Glutamatergic neuron (in vitro differentiated cells): ENCODE data around the gene PEAK1. TPM values are rescaled to one million over a fixed set of nuclear protein-coding genes. Genes with fewer than 3 reads are reported as not detected.

ENCODE experiments used
- DNase-seq: peaks from one replicate; pipeline ENCODE4 v3.0.0; 2022
- H3K27ac Mint-ChIP-seq: one replicate; pipeline ENCODE4 v1.8.0; 2020; ENCODE audit warnings: mild to moderate bottlenecking, mixed read lengths, inconsistent platforms; ENCODE audit not compliant: unreplicated experiment
- H3K27me3 Mint-ChIP-seq: one replicate; pipeline ENCODE4 v1.8.0; 2020; ENCODE audit warnings: mild to moderate bottlenecking, moderate library complexity, mixed read lengths, inconsistent platforms; ENCODE audit not compliant: unreplicated experiment
- H3K36me3 Mint-ChIP-seq: one replicate; pipeline ENCODE4 v1.8.0; 2020; ENCODE audit warnings: mild to moderate bottlenecking, mixed read lengths, inconsistent platforms; ENCODE audit not compliant: unreplicated experiment
- H3K4me1 Mint-ChIP-seq: one replicate; pipeline ENCODE4 v1.8.0; 2020; ENCODE audit warnings: mild to moderate bottlenecking, low read depth, mixed read lengths, inconsistent platforms; ENCODE audit not compliant: unreplicated experiment
- H3K4me3 Mint-ChIP-seq: one replicate; pipeline ENCODE4 v1.8.0; 2020; ENCODE audit warnings: mild to moderate bottlenecking, mixed read lengths, inconsistent platforms; ENCODE audit not compliant: unreplicated experiment
- H3K9me3 Mint-ChIP-seq: one replicate; pipeline ENCODE4 v1.8.0; 2020; ENCODE audit warnings: mild to moderate bottlenecking, moderate library complexity, mixed read lengths, inconsistent platforms; ENCODE audit not compliant: unreplicated experiment
- total RNA-seq: library from RNA; stranded (reverse); fragmentation: NEBNext Ultra II Directional; extraction: Animal tissue kit (Norgen Biotek cat#: 25700); gene quantifications from one replicate; pipeline ENCODE4 v1.2.1, GENCODE V29; 2021; ENCODE audit not compliant: unreplicated experiment
- TF ChIP-seq, protein P1 (sequence below): fragments of 200-600 bp; sonication (generic); IDR thresholded peaks from one replicate; pipeline ENCODE4 v1.5.0; 2021; ENCODE audit not compliant: partially characterized antibody, unreplicated experiment

PEAK1 gene
- total RNA-seq, 1 donor from 2014 or later = 110 TPM

DNA sequence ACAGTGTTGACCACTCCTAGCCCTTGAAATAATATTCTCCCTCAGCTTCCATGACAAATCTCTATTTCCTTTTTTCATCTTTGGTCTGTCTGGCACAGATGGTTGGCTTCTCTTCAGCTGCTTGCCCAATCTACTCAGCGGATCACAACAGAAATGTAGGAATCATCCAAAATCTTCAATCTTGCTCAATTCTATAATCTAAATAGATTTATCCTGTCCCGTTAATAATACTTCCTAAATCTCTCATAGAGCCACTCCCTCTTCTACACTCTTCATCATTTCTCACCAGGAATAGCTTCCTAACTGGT is 3.8 kb downstream of the PEAK1 start:
- TF ChIP-seq, protein P1, sequence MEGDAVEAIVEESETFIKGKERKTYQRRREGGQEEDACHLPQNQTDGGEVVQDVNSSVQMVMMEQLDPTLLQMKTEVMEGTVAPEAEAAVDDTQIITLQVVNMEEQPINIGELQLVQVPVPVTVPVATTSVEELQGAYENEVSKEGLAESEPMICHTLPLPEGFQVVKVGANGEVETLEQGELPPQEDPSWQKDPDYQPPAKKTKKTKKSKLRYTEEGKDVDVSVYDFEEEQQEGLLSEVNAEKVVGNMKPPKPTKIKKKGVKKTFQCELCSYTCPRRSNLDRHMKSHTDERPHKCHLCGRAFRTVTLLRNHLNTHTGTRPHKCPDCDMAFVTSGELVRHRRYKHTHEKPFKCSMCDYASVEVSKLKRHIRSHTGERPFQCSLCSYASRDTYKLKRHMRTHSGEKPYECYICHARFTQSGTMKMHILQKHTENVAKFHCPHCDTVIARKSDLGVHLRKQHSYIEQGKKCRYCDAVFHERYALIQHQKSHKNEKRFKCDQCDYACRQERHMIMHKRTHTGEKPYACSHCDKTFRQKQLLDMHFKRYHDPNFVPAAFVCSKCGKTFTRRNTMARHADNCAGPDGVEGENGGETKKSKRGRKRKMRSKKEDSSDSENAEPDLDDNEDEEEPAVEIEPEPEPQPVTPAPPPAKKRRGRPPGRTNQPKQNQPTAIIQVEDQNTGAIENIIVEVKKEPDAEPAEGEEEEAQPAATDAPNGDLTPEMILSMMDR = no peak
- peaks cover 3% of the 10 kb centered on the region for H3K27me3 Mint-ChIP-seq
- H3K36me3 Mint-ChIP-seq = peaks cover 5% of the 10 kb centered on the region
- H3K27ac Mint-ChIP-seq = no peak overlapping the region
- DNase-seq = no peak
- peaks cover 15% of the 10 kb centered on the region for H3K4me1 Mint-ChIP-seq
- H3K4me3 Mint-ChIP-seq = no peak overlapping the region
- peaks cover 10% of the 10 kb centered on the region for H3K9me3 Mint-ChIP-seq

DNA sequence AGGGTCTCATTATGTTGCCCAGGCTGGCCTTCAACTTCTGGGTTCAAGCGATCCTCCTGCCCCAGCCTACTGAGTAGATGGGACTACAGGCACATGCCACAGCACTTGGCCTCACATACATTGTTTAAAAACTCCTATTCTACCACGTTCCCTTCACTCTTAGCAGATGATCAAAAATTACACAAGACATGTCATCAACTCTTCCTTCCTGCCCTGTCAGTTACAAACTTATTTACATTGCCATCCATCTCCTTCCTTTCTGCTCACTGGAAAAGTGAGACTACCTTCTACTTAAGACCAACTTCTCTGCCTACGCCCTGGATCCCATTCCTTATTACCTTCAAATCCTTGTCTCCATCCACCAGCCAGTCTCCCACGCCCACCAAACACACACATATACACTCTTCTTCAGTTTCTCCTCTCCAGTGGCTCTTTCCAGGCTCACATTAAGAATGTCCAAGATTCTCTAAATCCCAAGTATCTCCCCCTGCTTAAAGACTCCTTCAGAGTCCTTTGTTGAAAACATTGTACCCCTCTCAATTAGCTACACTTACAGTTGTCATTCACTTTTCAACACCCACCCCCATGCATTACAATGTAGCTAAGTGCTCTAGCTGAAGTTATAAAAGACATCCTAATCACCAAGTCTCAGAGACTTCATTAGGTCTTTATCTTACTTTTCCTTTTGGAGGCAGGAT is 4.3 kb downstream of the PEAK1 start:
- H3K9me3 Mint-ChIP-seq = peaks cover 8% of the 10 kb centered on the region
- peaks cover 3% of the 10 kb centered on the region for H3K27me3 Mint-ChIP-seq
- TF ChIP-seq, protein P1 = no peak
- no peak for DNase-seq
- no peak overlapping the region for H3K4me3 Mint-ChIP-seq
- H3K36me3 Mint-ChIP-seq = peaks cover 5% of the 10 kb centered on the region
- H3K4me1 Mint-ChIP-seq = peaks cover 18% of the 10 kb centered on the region
- no peak overlapping the region for H3K27ac Mint-ChIP-seq

DNA sequence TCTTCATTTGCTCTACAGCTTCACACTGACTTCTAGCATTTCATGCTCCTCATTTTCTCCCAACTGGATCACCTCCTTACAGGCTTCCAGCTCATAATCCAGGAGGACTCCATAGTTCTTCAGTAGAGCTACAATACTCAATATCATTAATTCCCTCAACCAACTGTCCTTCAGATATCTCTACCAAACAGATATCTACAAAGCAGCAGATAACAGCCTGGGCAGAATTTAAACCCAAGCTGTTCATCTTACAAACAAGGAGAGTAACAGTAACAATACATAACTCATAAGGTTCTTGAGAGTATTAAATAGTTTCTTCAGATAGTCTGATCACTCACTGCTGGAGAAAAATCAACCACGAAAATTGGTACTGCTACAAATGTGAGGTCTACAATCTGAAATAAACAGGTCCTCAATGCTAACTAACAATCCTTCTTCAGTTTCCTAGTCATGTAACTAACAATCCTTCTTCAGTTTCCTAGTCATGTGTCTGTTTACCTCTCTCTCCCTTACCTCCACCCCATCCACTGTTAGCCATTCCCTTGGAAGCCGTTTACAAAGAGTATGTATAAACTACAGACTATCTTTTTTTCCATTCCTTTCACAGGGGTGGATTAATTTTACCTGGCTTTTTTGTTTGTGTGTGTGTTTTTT is 5.0 kb downstream of the PEAK1 start:
- TF ChIP-seq, protein P1 = no peak
- Mint-ChIP-seq H3K27me3 (peaks cover 3% of the 10 kb centered on the region), H3K9me3 (peaks cover 6% of the 10 kb centered on the region), H3K4me1 (peaks cover 19% of the 10 kb centered on the region), H3K36me3 (peaks cover 5% of the 10 kb centered on the region), H3K4me3 (no peak overlapping the region), H3K27ac (no peak overlapping the region)
- DNase-seq = no peak

DNA sequence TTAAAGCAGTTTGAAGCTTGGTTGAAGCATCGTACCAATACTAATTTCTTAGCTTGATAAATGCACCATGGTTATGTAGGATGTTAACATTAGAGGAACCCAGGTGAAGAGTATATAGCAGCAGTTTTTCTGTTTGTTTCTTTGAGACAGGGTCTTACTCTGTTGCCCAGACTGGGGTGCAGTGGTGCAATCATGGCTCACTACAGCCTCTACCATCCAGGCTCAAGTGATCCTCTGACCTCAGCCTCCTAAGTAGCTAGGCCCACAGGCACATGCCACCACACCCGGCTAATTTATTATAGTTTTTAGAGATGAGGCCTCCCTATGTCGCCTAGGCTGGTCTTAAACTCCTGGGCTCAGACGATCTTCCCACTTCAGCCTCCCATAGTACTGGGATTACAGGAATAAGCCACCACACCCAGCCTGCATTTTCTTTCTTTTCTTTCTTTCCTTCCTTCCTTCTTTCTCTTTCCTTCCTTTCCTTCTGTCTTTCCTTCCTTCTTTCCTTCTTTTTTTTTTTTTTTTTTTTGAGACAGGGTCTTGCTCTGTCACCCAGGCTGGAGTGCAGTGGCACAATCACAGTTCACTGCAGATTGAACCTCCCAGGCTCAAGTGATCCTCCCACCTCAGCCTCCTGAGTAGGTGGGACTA is 6.1 kb downstream of the PEAK1 start:
- Mint-ChIP-seq H3K27me3 (no peaks in the 10 kb centered on the region), H3K9me3 (peaks cover 2% of the 10 kb centered on the region), H3K36me3 (peaks cover 1% of the 10 kb centered on the region), H3K27ac (no peak overlapping the region), H3K4me1 (peaks cover 16% of the 10 kb centered on the region), H3K4me3 (no peak overlapping the region)
- no peak for DNase-seq
- TF ChIP-seq, protein P1 = no peak
